Neural progenitor cell (in vitro differentiated cells): Measurements from ENCODE around the gene ZMYND11. TPM values are rescaled to one million over a fixed set of nuclear protein-coding genes. Genes with fewer than 3 reads are reported as not detected.

Source experiments
- DNase-seq: peaks from one replicate; pipeline ENCODE4 v3.0.0-alpha.2; 2016; ENCODE audit warnings: low spot score
- H2AFZ ChIP-seq: fragments of 200-600 bp; sonication (generic); replicated peaks from 2 replicates; pipeline ENCODE4 v1.6.1; 2016; ENCODE audit warnings: antibody characterized with exemption
- H3F3A ChIP-seq: fragments of 200-600 bp; sonication (generic); 2 replicates; pipeline ENCODE4 v1.6.1; 2016; ENCODE audit warnings: antibody characterized with exemption, low read depth
- H3K27ac ChIP-seq: fragments of 200-600 bp; sonication (generic); 2 replicates; pipeline ENCODE4 v1.5.1; 2016; ENCODE audit warnings: mild to moderate bottlenecking
- H3K27me3 ChIP-seq: fragments of 200-600 bp; sonication (generic); 2 replicates; pipeline ENCODE4 v1.6.1; 2016; ENCODE audit warnings: mild to moderate bottlenecking, moderate library complexity
- H3K36me3 ChIP-seq: fragments of 200-600 bp; sonication (generic); 2 replicates; pipeline ENCODE4 v1.5.1; 2016
- H3K4me1 ChIP-seq: fragments of 200-600 bp; sonication (generic); 2 replicates; pipeline ENCODE4 v1.6.1; 2016; ENCODE audit warnings: mixed run types
- H3K4me2 ChIP-seq: fragments of 200-600 bp; sonication (generic); 2 replicates; pipeline ENCODE4 v1.6.1; 2016
- H3K4me3 ChIP-seq: fragments of 200-600 bp; sonication (generic); 2 replicates; pipeline ENCODE4 v1.5.1; 2016
- H3K79me2 ChIP-seq: fragments of 200-600 bp; sonication (generic); 2 replicates; pipeline ENCODE4 v1.6.1; 2016; ENCODE audit warnings: low read depth
- H3K9ac ChIP-seq: fragments of 200-600 bp; sonication (generic); 2 replicates; pipeline ENCODE4 v1.6.1; 2016
- H3K9me3 ChIP-seq: fragments of 200-600 bp; sonication (generic); 2 replicates; pipeline ENCODE4 v1.5.1; 2016; ENCODE audit warnings: low read depth
- H4K20me1 ChIP-seq: fragments of 200-600 bp; sonication (generic); 2 replicates; pipeline ENCODE4 v1.6.1; 2016; ENCODE audit warnings: low read depth
- H3K27ac Mint-ChIP-seq: 3 replicates; pipeline ENCODE4 v1.8.0; 2021; ENCODE audit warnings: mixed read lengths
- H3K27me3 Mint-ChIP-seq: 2 replicates; pipeline ENCODE4 v1.8.0; 2022; ENCODE audit warnings: low read depth, mild to moderate bottlenecking, inconsistent platforms, moderate library complexity, mixed read lengths; ENCODE audit not compliant: insufficient read depth
- H3K36me3 Mint-ChIP-seq: 3 replicates; pipeline ENCODE4 v1.8.0; 2021; ENCODE audit warnings: mixed read lengths
- H3K4me1 Mint-ChIP-seq: 3 replicates; pipeline ENCODE4 v1.8.0; 2021; ENCODE audit warnings: mixed read lengths
- H3K4me3 Mint-ChIP-seq: 3 replicates; pipeline ENCODE4 v1.8.0; 2021; ENCODE audit warnings: mild to moderate bottlenecking, moderate library complexity, mixed read lengths
- H3K9me3 Mint-ChIP-seq: 3 replicates; pipeline ENCODE4 v1.8.0; 2020; ENCODE audit warnings: mixed read lengths
- EZH2 ChIP-seq: fragments of 200-600 bp; sonication (generic); IDR thresholded peaks from 2 replicates; pipeline ENCODE4 v1.6.1; 2017; ENCODE audit warnings: antibody characterized with exemption, mild to moderate bottlenecking, moderate library complexity
- EZH2phosphoT487 ChIP-seq: fragments of 200-600 bp; sonication (generic); IDR thresholded peaks from 2 replicates; pipeline ENCODE4 v1.6.1; 2017; ENCODE audit warnings: antibody characterized with exemption
- total RNA-seq: library from RNA; depleted of rRNA; stranded (reverse); fragments of >200 nt; gene quantifications from 2 replicates; pipeline ENCODE4 v1.2.3, GENCODE V29; 2015; ENCODE audit warnings: low replicate concordance
- TF ChIP-seq, protein P1 (sequence below): fragments of 200-600 bp; sonication (generic); IDR thresholded peaks from 2 replicates; pipeline ENCODE4 v1.5.1; 2017; ENCODE audit warnings: antibody characterized with exemption, mild to moderate bottlenecking

Gene ZMYND11
- total RNA-seq, 1 donor from 2014 or later = 59.5 TPM

DNA sequence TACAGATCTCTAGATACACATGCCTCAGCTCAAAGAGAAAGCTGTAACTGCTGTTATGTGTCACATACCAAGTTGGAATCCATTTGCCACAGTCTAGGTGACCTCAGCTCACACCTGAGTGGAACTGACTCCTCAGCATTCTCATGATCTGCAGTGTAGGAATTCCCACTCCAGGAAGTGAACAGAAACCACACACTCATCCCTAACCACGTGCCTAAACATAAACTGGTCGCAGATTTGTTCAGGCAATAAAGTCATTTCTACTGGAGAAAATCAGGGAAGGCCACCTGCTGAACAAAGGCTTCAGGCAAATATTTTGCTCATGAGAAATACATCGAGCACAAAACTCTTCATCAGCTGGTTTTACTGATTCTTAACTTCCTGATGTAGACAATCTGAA lies 23.0 kb upstream of the ZMYND11 start:
- Mint-ChIP-seq H3K4me3 (no peak overlapping the region), H3K36me3 (no peaks in the 10 kb centered on the region), H3K9me3 (no peaks in the 10 kb centered on the region), H3K27me3 (peaks cover 2% of the 10 kb centered on the region), H3K27ac (no peak overlapping the region), H3K4me1 (no peaks in the 10 kb centered on the region)
- H3K4me2 ChIP-seq = no peak overlapping the region
- H3K79me2 ChIP-seq = no peaks in the 10 kb centered on the region
- no peaks in the 10 kb centered on the region for H3K36me3 ChIP-seq
- no peaks in the 10 kb centered on the region for H4K20me1 ChIP-seq
- H3K9me3 ChIP-seq = no peaks in the 10 kb centered on the region
- no peak for DNase-seq
- H2AFZ ChIP-seq = no peak overlapping the region
- H3K27ac ChIP-seq = no peak overlapping the region
- H3K27me3 ChIP-seq = no peaks in the 10 kb centered on the region
- no peaks in the 10 kb centered on the region for H3F3A ChIP-seq
- no peak overlapping the region for H3K9ac ChIP-seq
- H3K4me1 ChIP-seq = no peaks in the 10 kb centered on the region
- TF ChIP-seq EZH2 (no peak), EZH2phosphoT487 (no peak)
- TF ChIP-seq, protein P1, sequence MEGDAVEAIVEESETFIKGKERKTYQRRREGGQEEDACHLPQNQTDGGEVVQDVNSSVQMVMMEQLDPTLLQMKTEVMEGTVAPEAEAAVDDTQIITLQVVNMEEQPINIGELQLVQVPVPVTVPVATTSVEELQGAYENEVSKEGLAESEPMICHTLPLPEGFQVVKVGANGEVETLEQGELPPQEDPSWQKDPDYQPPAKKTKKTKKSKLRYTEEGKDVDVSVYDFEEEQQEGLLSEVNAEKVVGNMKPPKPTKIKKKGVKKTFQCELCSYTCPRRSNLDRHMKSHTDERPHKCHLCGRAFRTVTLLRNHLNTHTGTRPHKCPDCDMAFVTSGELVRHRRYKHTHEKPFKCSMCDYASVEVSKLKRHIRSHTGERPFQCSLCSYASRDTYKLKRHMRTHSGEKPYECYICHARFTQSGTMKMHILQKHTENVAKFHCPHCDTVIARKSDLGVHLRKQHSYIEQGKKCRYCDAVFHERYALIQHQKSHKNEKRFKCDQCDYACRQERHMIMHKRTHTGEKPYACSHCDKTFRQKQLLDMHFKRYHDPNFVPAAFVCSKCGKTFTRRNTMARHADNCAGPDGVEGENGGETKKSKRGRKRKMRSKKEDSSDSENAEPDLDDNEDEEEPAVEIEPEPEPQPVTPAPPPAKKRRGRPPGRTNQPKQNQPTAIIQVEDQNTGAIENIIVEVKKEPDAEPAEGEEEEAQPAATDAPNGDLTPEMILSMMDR = no peak
- H3K4me3 ChIP-seq = no peak overlapping the region

DNA sequence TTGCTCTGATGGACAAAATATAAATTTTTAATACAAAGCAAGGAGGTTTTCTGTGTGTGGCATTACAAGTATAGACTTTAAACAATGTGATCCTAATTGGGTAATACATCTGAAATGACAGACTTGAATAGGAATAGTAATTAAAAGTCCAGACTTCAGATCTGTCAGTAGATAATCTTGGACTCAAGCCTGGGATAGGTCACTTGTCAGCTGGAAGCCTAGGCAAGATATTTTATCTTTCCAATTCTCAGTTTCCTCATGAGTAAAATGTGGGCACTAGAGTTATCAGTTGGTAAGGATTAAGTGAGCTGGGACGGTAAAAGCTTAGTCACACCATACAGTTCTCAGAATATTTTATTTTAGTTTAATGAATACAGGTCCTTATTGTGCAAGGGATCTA lies 10.4 kb upstream of the ZMYND11 start:
- H2AFZ ChIP-seq = no peak overlapping the region

DNA sequence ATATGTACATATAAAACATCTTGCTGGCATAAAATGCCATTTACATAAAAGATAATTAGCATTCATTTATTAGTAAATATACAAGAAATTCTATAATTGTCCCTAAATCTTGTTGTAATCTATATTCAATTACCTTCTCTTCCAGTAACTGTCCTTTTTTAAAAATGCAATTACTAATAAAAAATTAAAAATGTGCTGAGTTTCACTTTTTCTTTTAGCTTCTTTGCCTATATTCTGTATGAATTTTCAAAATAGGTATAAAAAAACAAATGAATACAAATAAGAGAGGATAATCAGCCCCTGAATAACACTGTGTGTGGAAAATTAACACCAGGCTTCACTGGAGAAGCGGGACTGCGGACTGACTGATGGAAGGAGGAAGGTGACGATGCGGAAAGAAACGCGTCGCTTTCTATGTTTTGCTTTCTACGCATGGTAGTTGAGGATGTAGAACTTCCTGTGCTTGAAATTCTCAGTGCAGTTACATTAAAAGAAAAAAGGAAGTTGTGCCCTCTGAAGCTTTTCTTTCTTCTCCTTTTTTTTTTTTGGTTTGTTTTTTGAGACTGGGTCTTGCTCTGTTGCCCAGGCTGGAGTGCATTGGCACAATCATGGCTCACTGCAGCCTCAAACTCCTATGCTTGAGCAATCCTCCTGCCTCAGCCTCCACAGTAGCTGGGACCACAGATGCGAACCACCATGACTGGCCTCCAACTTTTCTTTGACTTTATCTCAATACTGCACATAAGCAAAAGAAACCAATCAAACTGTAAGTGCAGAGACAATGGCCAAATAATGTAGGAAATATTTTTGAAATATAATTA lies 7.4 kb upstream of the ZMYND11 start:
- Histone ChIP-seq H3K4me3 (no peak overlapping the region), H3K9ac (no peak overlapping the region), H3K79me2 (no peaks in the 10 kb centered on the region), H3K4me2 (no peak overlapping the region), H3F3A (no peaks in the 10 kb centered on the region), H2AFZ (no peak overlapping the region), H4K20me1 (peaks cover 6% of the 10 kb centered on the region), H3K27me3 (peaks cover 4% of the 10 kb centered on the region), H3K36me3 (no peaks in the 10 kb centered on the region), H3K4me1 (peaks cover 3% of the 10 kb centered on the region), H3K27ac (no peak overlapping the region), H3K9me3 (no peaks in the 10 kb centered on the region)
- Mint-ChIP-seq H3K4me1 (peaks cover 10% of the 10 kb centered on the region), H3K27ac (no peak overlapping the region), H3K4me3 (no peak overlapping the region), H3K27me3 (no peaks in the 10 kb centered on the region), H3K36me3 (peaks cover 3% of the 10 kb centered on the region), H3K9me3 (peaks cover 11% of the 10 kb centered on the region)
- TF ChIP-seq EZH2phosphoT487 = no peak
- DNase-seq = no peak

More for the DNA sequence above, 10.4 kb upstream of the ZMYND11 start:
- Histone ChIP-seq H3K79me2 (no peaks in the 10 kb centered on the region), H3K9me3 (no peaks in the 10 kb centered on the region), H3K36me3 (no peaks in the 10 kb centered on the region), H3F3A (no peaks in the 10 kb centered on the region), H3K27ac (no peak overlapping the region), H3K4me1 (no peaks in the 10 kb centered on the region), H3K9ac (no peak overlapping the region), H4K20me1 (no peaks in the 10 kb centered on the region), H3K27me3 (no peaks in the 10 kb centered on the region), H3K4me3 (no peak overlapping the region), H3K4me2 (no peak overlapping the region)
- Mint-ChIP-seq H3K9me3 (peaks cover 29% of the 10 kb centered on the region), H3K4me1 (no peaks in the 10 kb centered on the region), H3K27me3 (no peaks in the 10 kb centered on the region), H3K36me3 (peaks cover 6% of the 10 kb centered on the region), H3K27ac (no peak overlapping the region), H3K4me3 (no peak overlapping the region)
- DNase-seq = no peak
- TF ChIP-seq EZH2 (no peak), EZH2phosphoT487 (no peak)
- TF ChIP-seq, protein P1 = no peak

DNA sequence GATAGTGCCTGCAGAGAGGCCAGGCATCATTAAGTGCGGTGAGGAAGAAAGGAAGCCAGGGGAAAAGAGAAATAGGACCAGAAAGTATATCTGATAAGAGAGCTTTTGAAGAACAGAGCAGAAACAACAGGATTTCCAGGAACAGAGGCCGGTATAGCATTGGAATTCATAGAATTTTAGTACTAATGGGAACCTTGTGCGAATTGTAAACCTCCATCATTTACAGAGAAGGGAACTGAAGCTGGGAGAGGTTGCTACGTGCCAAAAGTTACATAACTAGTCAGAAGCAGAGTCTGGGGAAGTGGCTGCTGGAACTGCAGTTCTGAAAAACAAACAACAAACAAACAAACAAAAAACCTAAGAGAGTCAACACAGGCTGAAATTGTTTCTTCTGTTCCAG lies 5.4 kb upstream of the ZMYND11 start:
- Mint-ChIP-seq H3K9me3 (peaks cover 2% of the 10 kb centered on the region), H3K4me1 (peaks cover 26% of the 10 kb centered on the region), H3K27me3 (peaks cover 4% of the 10 kb centered on the region), H3K27ac (no peak overlapping the region), H3K36me3 (peaks cover 2% of the 10 kb centered on the region), H3K4me3 (no peak overlapping the region)
- Histone ChIP-seq H2AFZ (no peak overlapping the region), H3K36me3 (no peaks in the 10 kb centered on the region), H3K27ac (no peak overlapping the region), H3K27me3 (peaks cover 20% of the 10 kb centered on the region), H3F3A (no peaks in the 10 kb centered on the region), H3K4me2 (no peak overlapping the region), H3K9ac (no peak overlapping the region), H3K4me1 (peaks cover 16% of the 10 kb centered on the region), H4K20me1 (peaks cover 11% of the 10 kb centered on the region), H3K79me2 (peaks cover 16% of the 10 kb centered on the region), H3K4me3 (no peak overlapping the region), H3K9me3 (no peaks in the 10 kb centered on the region)
- TF ChIP-seq, protein P1 = no peak
- TF ChIP-seq EZH2phosphoT487 (no peak), EZH2 (no peak)
- DNase-seq = no peak
